Measurements from ENCODE around the gene VILL. TPM values are rescaled to one million over a fixed set of nuclear protein-coding genes. Genes with fewer than 3 reads are reported as not detected.

The VILL gene
- total and polyA plus RNA-seq, 10 of the 15 experiments (the other 5 are each of a cell fraction or from before 2014, with no cell fraction given) = 0.15 to 5.4 (median 2.1) TPM; not detected in 1

- Histone ChIP-seq H3K9ac (ENCODE audit: control insufficient read depth, insufficient read depth, low read length) (no peak overlapping the region), H3K79me2 (ENCODE audit: control insufficient read depth, insufficient read depth, low read length) (no peaks in the 10 kb centered on the region), H3K27me3 (replicated peaks in 1 of 2; ENCODE audit: control insufficient read depth in 2 of 2, insufficient read depth in 2 of 2, low read length in 1 of 2) (no peaks in the 10 kb centered on the region), H3K4me3 (no peak overlapping the region), H3K4me1 (ENCODE audit: control insufficient read depth, insufficient read depth, low read length) (no peaks in the 10 kb centered on the region; the same call in none of the 2 replicates), H3K27ac (ENCODE audit: control insufficient read depth, insufficient read depth) (no peak overlapping the region), H3K4me2 (ENCODE audit: control insufficient read depth, insufficient read depth) (no peak overlapping the region), H3K36me3 (ENCODE audit: control insufficient read depth in 2 of 2, insufficient read depth in 2 of 2, low read length in 1 of 2) (no peaks in the 10 kb centered on the region), H2AFZ (ENCODE audit: control insufficient read depth, low read depth, low read length) (no peak overlapping the region), H4K20me1 (ENCODE audit: control insufficient read depth, insufficient read depth) (no peaks in the 10 kb centered on the region), H3K9me3 (replicated peaks; ENCODE audit: control insufficient read depth, insufficient read depth, low read length) (no peaks in the 10 kb centered on the region)
- TF ChIP-seq IKZF1 (conservative IDR thresholded peaks at IDR 0.05) (0 out of 2 replicates have a peak, but pooled peaks have one; percentile 20), MTA3 (IDR thresholded peaks at IDR 0.05; ENCODE audit: borderline replicate concordance, low read length) (no peak), RBBP5 (conservative IDR thresholded peaks at IDR 0.05) (no peak), FOS (IDR thresholded peaks at IDR 0.05; ENCODE audit: borderline replicate concordance, extremely low read depth, insufficient read length) (no peak), FOXM1 (IDR thresholded peaks at IDR 0.05; ENCODE audit: low read depth, low read length) (no peak)
- DNase-seq (ENCODE audit: low read depth, low spot score) (no peak), FAIRE-seq (no peak), ATAC-seq (no peak)
- no TSS peak for BruUV-seq (replicated peaks)
- ChIA-PET POLR2A (interaction anchor here (0.8 to 1.6 kb wide), 2 partner anchors 21 to 25 kb away, joined by 3 read pairs; no protein-coding TSS in a partner anchor), CTCF (interaction anchor here (0.9 to 2.2 kb wide), 3 partner anchors 17 to 26 kb away, joined by 3 to 7 read pairs (median 4); no protein-coding TSS in a partner anchor), RAD21 (ENCODE audit: unreplicated experiment) (interaction anchor here (1.2 kb wide), 1 partner anchor 19 kb away, joined by 3 read pairs; no protein-coding TSS in a partner anchor), SMC1A (ENCODE audit: uncharacterized antibody, unreplicated experiment) (interaction anchor here (0.6 to 0.7 kb wide), 2 partner anchors 48 to 55 kb away, joined by 3 read pairs; no protein-coding TSS in a partner anchor)
- intact Hi-C loops (cut with micrococcal nuclease; ENCODE audit: unreplicated experiment) = no loop called here
- in situ Hi-C loops (cut with MboI) = no loop called here
- 63% methylated on average over 3 of the region's 3 CpGs for WGBS (ENCODE audit: insufficient coverage, insufficient replicate concordance, low lambda C conversion rate, missing lambda C conversion rate)
Observed at GRCh38 chr3:38022301-38022700, 31.7 kb downstream of the VILL start.
